GM18861 (cell line): Measurements from ENCODE around the gene ZNF813.

Source experiments
- ATAC-seq: cut with Tn5 transposase; IDR thresholded peaks from one replicate; pipeline ENCODE4 v1.9.1; 2021; ENCODE audit not compliant: unreplicated experiment

The ZNF813 gene

GRCh38 chr19:53519446-53519845 lies 51.9 kb downstream of the ZNF813 start:
- no peak for ATAC-seq

GRCh38 chr19:53520163-53520546 lies 52.6 kb downstream of the ZNF813 start:
- ATAC-seq: no peak

- peak; percentile 90 for ATAC-seq
These were observed 53.2 kb downstream of the ZNF813 start for GRCh38 chr19:53520547-53521372.

GRCh38 chr19:53521373-53522202 lies 54.1 kb downstream of the ZNF813 start:
- ATAC-seq: no peak

GRCh38 chr19:53525922-53526321 lies 58.4 kb downstream of the ZNF813 start:
- no peak for ATAC-seq

- ATAC-seq: no peak
These were observed 63.1 kb downstream of the ZNF813 start for GRCh38 chr19:53530622-53531021.

- no peak for ATAC-seq
These were observed 63.9 kb downstream of the ZNF813 start for GRCh38 chr19:53531457-53531856.

- no peak for ATAC-seq
These were observed 64.8 kb downstream of the ZNF813 start for GRCh38 chr19:53532362-53532761.

GRCh38 chr19:53536225-53536548 lies 68.7 kb downstream of the ZNF813 start:
- ATAC-seq: no peak

GRCh38 chr19:53537121-53537520 lies 69.6 kb downstream of the ZNF813 start:
- no peak for ATAC-seq

GRCh38 chr19:53537521-53538377 lies 70.2 kb downstream of the ZNF813 start, which contains the start of gene ZNF331:
Gene ZNF331 (plus strand): TSS chr19:53538145. CDS start chr19:53569377, 31,232 bp downstream.
- peak; percentile 54 for ATAC-seq

- no peak for ATAC-seq
These were observed 71.0 kb downstream of the ZNF813 start for GRCh38 chr19:53538378-53539109.

- no peak for ATAC-seq
These were observed 72.6 kb downstream of the ZNF813 start for GRCh38 chr19:53540091-53540490.

GRCh38 chr19:53541971-53542370 lies 74.4 kb downstream of the ZNF813 start:
- ATAC-seq: no peak

GRCh38 chr19:53545271-53546065 lies 77.9 kb downstream of the ZNF813 start:
- ATAC-seq: no peak
